GM23338 (cell line): ENCODE results near the gene RNF213. TPM values are rescaled to one million over a fixed set of nuclear protein-coding genes. Genes with fewer than 3 reads are reported as not detected.

Experiments
- CREB1 ChIP-seq: fragments of 250-450 bp; sonication (Bioruptor Pico); IDR thresholded peaks from 2 replicates; pipeline ENCODE4 v1.5.0; 2020; ENCODE audit warnings: low read depth, mild to moderate bottlenecking, moderate library complexity
- CTCF ChIP-seq, 2 experiments: fragments of 200-600 bp in 1 of 2; sonication (generic) in 1 of 2; conservative IDR thresholded peaks; 2 replicates each; pipeline versions ENCODE4 v1.5.1 to v1.6.1; 2016 to 2017; ENCODE audit warnings: antibody characterized with exemption in 2 of 2, low read depth in 2 of 2, mild to moderate bottlenecking in 2 of 2, moderate library complexity in 1 of 2
- ETS1 ChIP-seq: IDR thresholded peaks from 2 replicates; pipeline ENCODE4 v1.6.1; 2016; ENCODE audit warnings: antibody characterized with exemption
- JUNB ChIP-seq: IDR thresholded peaks from one replicate; pipeline ENCODE4 v1.6.1; 2016; ENCODE audit warnings: antibody characterized with exemption; ENCODE audit not compliant: unreplicated experiment
- NANOG ChIP-seq: IDR thresholded peaks from 2 replicates; pipeline ENCODE4 v1.6.1; 2016; ENCODE audit warnings: antibody characterized with exemption, borderline replicate concordance
- ZNF331 ChIP-seq: fragments of 250-450 bp; sonication (Bioruptor Pico); IDR thresholded peaks from 2 replicates; pipeline ENCODE4 v1.5.0; 2020; ENCODE audit warnings: low read depth, mild to moderate bottlenecking, moderate library complexity
- polyA plus RNA-seq: library from polyadenylated mRNA; unstranded; fragments of >200 nt; fragmentation: Nextera tagmentation; extraction: Ambion mirVana; gene quantifications from 2 replicates; pipeline ENCODE4 v1.2.1, GENCODE V29; 2016
- total RNA-seq: library from RNA; depleted of rRNA; stranded (reverse); fragments of >200 nt; shearing (Covaris generic); gene quantifications from 2 replicates; pipeline ENCODE4 v1.2.3, GENCODE V29; 2014
- TF ChIP-seq, protein P1 (sequence below): fragments of 250-450 bp; sonication (Bioruptor Pico); IDR thresholded peaks from 2 replicates; pipeline ENCODE4 v1.5.0; 2020; ENCODE audit warnings: mild to moderate bottlenecking, moderate library complexity

Gene RNF213
- total and polyA plus RNA-seq, 2 experiments from 2014 or later: 21.2 to 67.2 TPM

- TF ChIP-seq, protein P1, sequence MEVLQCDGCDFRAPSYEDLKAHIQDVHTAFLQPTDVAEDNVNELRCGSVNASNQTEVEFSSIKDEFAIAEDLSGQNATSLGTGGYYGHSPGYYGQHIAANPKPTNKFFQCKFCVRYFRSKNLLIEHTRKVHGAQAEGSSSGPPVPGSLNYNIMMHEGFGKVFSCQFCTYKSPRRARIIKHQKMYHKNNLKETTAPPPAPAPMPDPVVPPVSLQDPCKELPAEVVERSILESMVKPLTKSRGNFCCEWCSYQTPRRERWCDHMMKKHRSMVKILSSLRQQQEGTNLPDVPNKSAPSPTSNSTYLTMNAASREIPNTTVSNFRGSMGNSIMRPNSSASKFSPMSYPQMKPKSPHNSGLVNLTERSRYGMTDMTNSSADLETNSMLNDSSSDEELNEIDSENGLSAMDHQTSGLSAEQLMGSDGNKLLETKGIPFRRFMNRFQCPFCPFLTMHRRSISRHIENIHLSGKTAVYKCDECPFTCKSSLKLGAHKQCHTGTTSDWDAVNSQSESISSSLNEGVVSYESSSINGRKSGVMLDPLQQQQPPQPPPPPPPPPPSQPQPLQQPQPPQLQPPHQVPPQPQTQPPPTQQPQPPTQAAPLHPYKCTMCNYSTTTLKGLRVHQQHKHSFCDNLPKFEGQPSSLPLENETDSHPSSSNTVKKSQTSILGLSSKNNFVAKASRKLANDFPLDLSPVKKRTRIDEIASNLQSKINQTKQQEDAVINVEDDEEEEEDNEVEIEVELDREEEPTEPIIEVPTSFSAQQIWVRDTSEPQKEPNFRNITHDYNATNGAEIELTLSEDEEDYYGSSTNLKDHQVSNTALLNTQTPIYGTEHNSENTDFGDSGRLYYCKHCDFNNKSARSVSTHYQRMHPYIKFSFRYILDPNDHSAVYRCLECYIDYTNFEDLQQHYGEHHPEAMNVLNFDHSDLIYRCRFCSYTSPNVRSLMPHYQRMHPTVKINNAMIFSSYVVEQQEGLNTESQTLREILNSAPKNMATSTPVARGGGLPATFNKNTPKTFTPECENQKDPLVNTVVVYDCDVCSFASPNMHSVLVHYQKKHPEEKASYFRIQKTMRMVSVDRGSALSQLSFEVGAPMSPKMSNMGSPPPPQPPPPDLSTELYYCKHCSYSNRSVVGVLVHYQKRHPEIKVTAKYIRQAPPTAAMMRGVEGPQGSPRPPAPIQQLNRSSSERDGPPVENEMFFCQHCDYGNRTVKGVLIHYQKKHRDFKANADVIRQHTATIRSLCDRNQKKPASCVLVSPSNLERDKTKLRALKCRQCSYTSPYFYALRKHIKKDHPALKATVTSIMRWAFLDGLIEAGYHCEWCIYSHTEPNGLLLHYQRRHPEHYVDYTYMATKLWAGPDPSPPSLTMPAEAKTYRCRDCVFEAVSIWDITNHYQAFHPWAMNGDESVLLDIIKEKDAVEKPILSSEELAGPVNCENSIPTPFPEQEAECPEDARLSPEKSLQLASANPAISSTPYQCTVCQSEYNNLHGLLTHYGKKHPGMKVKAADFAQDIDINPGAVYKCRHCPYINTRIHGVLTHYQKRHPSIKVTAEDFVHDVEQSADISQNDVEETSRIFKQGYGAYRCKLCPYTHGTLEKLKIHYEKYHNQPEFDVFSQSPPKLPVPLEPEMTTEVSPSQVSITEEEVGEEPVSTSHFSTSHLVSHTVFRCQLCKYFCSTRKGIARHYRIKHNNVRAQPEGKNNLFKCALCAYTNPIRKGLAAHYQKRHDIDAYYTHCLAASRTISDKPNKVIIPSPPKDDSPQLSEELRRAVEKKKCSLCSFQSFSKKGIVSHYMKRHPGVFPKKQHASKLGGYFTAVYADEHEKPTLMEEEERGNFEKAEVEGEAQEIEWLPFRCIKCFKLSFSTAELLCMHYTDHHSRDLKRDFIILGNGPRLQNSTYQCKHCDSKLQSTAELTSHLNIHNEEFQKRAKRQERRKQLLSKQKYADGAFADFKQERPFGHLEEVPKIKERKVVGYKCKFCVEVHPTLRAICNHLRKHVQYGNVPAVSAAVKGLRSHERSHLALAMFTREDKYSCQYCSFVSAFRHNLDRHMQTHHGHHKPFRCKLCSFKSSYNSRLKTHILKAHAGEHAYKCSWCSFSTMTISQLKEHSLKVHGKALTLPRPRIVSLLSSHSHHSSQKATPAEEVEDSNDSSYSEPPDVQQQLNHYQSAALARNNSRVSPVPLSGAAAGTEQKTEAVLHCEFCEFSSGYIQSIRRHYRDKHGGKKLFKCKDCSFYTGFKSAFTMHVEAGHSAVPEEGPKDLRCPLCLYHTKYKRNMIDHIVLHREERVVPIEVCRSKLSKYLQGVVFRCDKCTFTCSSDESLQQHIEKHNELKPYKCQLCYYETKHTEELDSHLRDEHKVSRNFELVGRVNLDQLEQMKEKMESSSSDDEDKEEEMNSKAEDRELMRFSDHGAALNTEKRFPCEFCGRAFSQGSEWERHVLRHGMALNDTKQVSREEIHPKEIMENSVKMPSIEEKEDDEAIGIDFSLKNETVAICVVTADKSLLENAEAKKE (CRISPR knock-in tag): no peak
- TF ChIP-seq CTCF (conservative IDR thresholded peaks at IDR 0.05; ENCODE audit: low read depth in 2 of 2) (no peak), JUNB (no peak), NANOG (no peak), ZNF331 (CRISPR knock-in tag) (no peak), CREB1 (no peak), ETS1 (no peak)
Observed at GRCh38 chr17:80213643-80213975, 47.0 kb upstream of the RNF213 start (continued).
